HCEC 1CT (cell line): Measurements from ENCODE around the gene ING4.

Experiments used
- DNase-seq: peaks from one replicate; pipeline ENCODE4 v3.0.0-alpha.2; 2017

The ING4 gene

GRCh38 chr12:6685814-6686213 lies 22.9 kb upstream of the ING4 start:
- no peak for DNase-seq

DNA sequence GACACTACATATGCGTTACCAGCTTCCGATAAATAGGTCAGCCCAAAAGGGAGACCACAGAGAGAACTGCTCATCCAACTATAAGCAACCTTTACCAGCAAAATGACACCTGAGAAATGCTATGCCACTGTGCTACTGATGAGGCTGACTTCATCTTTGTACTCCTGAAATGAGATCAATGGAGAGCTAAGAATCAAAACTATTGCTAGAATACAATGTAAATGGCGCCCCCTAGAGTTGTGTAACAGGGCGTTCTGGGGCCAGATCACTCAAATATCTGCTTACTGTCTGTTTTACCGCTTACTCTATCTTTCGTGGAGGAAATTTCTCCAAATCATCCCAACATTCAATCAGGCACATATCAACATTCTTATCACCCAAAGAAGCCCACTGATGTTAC lies 21.7 kb upstream of the ING4 start:
- peak; percentile 33 for DNase-seq

- no peak for DNase-seq
These were observed 14.0 kb upstream of the ING4 start for GRCh38 chr12:6676962-6677361.

GRCh38 chr12:6672143-6672542 lies 9.2 kb upstream of the ING4 start:
- DNase-seq: no peak

DNA sequence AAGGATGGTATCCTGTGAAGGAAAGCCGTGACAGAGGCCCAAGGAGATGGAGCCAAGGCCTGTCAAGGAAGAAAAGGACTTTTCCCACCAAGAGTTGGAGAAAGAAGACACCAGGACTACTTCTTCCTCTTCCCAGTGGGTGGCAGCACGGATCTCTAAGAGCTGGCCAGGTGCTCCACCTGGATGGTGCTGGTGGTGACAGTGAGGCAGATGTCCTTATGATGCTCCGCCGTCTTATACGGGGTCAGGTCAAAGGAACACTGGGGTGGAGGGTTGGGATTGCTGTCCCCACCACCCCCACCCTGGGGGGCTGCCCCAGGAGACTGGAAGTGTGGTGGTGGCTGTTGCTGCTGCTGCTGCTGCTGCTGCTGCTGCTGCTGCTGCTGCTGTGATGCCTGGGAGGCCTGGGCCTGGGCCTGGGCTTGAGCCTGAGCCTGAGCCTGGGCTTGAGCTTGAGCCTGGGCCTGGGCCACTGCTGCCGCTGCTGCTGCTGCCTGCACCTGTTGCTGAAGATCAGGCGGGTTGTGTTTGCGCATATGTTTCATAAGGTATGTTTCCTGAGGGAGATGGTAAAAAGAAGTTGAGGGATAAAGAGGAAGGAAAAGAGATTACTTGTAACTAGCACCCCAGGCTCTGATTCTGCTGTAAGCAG lies 4.8 kb upstream of the ING4 start:
- DNase-seq: no peak

DNA sequence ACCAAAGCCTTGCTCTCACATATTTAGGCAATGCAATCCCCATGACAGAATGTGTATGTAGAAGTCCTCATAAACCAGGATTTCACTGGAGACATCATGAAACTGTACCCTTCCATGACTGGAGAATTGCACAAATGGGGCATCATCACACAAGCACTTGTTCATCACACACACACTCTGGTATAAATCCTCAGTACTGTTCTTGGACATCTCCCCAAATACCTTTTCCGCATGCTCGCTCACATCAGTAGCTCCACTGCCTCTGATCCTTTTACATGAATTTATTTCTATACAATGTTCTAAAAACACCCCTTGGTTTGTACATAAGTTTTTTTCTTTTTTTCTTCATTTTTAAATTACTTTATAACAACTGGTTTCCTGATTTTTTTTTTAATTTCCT lies 3.3 kb upstream of the ING4 start:
- no peak for DNase-seq

DNA sequence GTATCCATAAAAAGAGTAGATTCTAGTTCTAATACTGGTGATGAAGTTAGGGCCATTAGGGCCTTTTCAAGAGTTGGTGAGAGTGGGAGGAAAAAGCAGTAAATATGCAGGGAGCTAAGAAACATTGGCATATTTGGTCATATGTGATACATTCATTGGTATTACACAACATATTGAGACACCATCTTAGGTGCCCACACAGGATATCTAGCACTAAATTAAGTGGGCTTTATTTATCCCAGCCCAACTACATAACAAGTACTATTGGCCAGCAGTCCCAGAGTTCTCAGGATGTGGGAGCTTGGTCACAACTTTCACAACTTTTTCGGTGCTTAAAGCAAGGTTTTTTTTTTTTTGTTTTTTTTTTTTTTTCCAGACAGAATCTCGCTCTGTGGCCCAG lies 2.0 kb upstream of the ING4 start:
- peak; percentile 25 for DNase-seq

DNA sequence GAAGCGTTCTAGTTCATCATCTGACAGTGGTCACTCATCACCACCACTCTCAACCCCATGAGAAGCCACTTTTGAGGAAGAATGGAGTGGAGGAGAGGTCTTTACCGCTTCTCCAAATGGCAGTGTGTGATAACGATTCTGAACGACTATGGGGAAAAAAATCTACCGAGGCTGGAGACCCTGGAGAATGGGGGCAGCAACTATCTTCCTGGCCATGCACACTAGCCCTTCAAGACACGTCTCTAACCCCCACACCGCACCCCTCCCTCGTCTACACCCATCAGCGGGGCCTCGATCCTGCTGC lies 365 bp downstream of the ING4 start:
- no peak for DNase-seq

- DNase-seq: no peak
These were observed 8.9 kb downstream of the ING4 start for GRCh38 chr12:6653987-6654386.

DNA sequence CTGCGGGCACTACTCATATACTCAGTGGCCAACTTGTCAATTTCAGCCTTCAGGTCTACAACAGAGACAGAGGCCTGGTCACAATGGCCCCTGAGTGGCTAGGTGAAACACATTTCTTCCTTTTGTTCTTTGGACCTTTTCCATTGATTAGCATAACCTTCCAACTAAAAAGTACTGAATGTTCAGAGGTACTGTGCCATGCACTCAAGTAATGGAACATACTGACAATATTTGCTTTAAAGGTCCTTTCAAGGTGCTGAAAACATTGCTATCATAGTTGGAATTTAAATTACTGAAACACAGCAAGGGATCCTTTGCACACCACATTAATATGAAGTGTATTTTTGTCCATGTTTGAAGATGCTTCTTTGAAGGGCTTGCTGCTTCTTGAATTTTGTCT lies 9.6 kb downstream of the ING4 start:
- DNase-seq: no peak

DNA sequence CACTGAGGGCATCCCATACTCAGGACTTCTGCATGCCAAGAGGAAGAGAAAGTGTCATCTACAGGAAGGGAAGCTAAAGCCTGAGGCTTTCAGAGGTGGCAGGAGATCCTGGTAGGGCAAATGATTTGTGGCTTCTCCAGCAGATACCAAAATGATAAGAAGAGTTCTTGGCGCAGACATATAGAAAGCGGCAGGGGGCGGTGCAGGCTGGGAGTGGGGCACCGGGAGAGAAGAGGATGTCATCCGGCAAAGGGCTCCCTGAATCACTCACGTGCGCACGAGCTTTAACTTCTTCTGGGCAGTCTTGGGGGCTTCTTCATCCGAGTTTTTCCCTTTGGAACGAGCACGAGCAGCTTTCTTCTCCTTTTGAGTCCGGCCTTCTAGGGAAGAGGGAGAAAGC lies 10.5 kb downstream of the ING4 start:
- no peak for DNase-seq

- no peak for DNase-seq
These were observed 12.1 kb downstream of the ING4 start for GRCh38 chr12:6650832-6651231.

- DNase-seq: no peak
These were observed 15.8 kb downstream of the ING4 start, which contains the start of gene ACRBP for GRCh38 chr12:6647083-6647604. ACRBP (minus strand) TSS chr12:6647432; CDS start chr12:6647366, 66 bp downstream.

DNA sequence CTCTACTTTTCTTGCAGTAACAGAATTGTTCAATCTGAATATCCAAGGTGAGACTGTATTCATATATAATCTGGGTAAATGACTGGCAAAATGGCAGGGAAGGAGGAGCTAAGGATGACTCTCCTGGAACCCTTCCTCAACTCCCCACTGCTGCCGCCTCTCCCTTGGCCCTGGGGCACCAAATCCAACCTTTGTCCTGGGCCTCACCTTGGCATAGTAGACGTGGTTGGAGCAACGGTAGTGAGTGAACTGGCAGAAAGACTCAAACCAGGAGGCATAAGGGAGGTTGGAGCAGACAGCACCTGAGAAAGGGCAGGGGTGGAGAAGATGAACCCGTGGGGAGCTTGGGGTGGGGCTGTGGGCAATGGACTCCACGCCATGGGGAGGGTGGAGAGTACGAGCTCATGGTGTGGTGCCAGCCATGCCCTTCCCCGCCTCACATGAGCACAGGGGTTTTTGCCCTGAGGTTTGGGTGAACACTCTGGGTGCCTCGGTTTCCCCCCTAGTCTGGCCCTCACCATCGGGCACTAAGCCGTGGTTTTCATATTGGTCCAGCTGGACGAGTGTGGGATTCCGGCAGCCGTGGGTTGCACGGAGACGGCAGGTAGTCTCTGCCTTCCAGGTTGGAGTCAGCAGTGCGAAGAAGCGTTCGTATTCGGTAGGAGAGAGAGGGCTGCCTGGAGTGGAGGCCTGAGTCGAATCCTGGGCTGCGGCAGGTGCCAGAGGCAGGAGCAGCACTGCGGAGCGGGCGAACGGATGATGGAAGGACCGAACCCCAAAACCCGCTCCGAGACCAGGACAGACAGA lies 16.4 kb downstream of the ING4 start:
- DNase-seq: no peak

GRCh38 chr12:6644903-6645302 lies 18.0 kb downstream of the ING4 start:
- DNase-seq: no peak

- no peak for DNase-seq
These were observed 18.7 kb downstream of the ING4 start for GRCh38 chr12:6644257-6644596.

GRCh38 chr12:6643569-6644256 lies 19.2 kb downstream of the ING4 start:
- DNase-seq: no peak

GRCh38 chr12:6641131-6641530 lies 21.8 kb downstream of the ING4 start:
- no peak for DNase-seq

GRCh38 chr12:6640497-6640896 lies 22.4 kb downstream of the ING4 start:
- DNase-seq: no peak

- DNase-seq: no peak
These were observed 23.6 kb downstream of the ING4 start for GRCh38 chr12:6639151-6639801.

GRCh38 chr12:6638305-6638704 lies 24.6 kb downstream of the ING4 start:
- no peak for DNase-seq

GRCh38 chr12:6635856-6636531 lies 26.9 kb downstream of the ING4 start, which contains the start of gene LPAR5:
LPAR5 (minus strand) TSS chr12:6635959; CDS start chr12:6621248, 14,711 bp downstream.
- DNase-seq: no peak

DNA sequence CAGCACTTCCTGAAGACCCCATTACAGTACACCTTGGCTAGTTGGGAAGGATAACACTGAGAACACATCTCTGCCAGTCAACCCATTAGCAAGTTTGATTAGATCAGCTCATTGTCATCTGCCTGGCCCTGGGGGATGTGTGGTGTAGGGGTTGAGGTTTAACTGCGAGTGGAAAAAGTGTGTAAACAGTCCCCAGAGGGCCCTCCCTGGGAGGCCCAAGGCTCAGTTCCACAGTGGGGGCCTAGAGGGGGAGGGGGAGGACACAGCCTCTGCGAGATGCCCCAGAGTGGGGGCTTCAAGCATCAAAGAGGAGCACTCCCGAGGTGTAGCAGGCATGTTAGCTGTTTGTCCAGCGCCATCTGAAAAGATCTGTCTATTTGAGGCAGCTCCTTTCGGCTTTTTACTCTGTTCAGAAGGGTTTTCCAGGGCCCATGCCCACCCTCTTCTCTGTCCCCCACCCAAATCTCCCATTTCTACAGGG lies 27.5 kb downstream of the ING4 start:
- no peak for DNase-seq
